Hematopoietic multipotent progenitor cell treated with erythropoietin and hydrocortisone succinate and interleukin-3 and kit ligand, for 8 days (in vitro differentiated cells): ENCODE results near the gene GJA9.

ENCODE experiments used
- DNase-seq: peaks from one replicate; pipeline ENCODE4 v3.0.0-alpha.2; 2015

GJA9 gene

GRCh38 chr1:38829368-38829767 lies 52.0 kb downstream of the GJA9 start:
- no peak for DNase-seq

GRCh38 chr1:38827318-38827717 lies 54.1 kb downstream of the GJA9 start:
- no peak for DNase-seq

GRCh38 chr1:38826886-38827285 lies 54.5 kb downstream of the GJA9 start:
- no peak for DNase-seq

- no peak for DNase-seq
These were observed 55.1 kb downstream of the GJA9 start for GRCh38 chr1:38826262-38826661.
